GM18870 (cell line): ENCODE data around the gene SMIM44.
"Not testable (repeated sequence)": the region's sequence is repeated elsewhere in the genome, so short reads cannot be mapped to it uniquely, and the experiment has no call there.

Experiments
- ATAC-seq: cut with Tn5 transposase; IDR thresholded peaks from one replicate; pipeline ENCODE4 v1.9.1; 2021; ENCODE audit warnings: moderate library complexity; ENCODE audit not compliant: unreplicated experiment

Gene SMIM44

DNA sequence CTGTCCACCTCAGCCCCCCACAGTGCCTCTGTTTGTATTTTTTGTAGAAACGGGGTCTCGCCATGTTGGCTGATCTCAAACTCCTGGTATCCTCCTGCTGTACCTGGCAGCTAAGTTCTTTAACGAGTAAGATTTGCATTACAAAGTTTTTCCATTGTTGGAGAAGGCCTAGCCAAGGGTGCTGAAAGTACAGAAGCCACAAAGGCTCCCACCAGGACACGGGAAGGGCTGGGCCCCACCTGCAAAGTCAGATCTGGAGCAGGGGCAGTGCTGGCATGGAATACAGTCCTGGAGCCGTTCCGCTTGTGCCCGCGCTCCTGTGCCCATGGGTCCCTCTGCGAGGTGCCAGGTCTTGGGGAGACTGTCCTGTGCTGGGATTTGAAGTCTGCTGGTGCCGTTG is 35.0 kb upstream of the SMIM44 start:
- no peak for ATAC-seq

DNA sequence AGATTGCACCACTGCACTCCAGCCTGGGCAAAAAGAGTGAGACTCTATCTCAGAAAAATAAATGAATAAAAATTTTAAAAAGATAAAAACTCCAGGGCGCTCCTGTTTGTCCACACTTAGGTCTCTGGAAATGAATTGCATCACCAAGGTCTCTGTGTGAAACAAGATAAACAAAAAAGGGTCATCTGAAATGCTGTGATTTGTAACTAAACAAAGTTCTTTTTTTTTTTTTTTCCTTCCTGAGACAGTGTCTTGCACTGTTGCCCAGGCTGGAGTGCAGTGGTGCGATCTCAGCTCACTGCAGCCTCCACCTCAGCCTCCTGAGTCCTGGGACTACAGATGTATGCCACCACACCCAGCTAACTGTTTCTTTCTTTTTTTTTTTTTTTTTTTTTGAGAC is 34.4 kb upstream of the SMIM44 start:
- no peak for ATAC-seq

GRCh38 chr19:3516675-3517207 is 33.5 kb upstream of the SMIM44 start:
- ATAC-seq, result no peak

GRCh38 chr19:3515891-3516422 is 32.7 kb upstream of the SMIM44 start:
- ATAC-seq, result no peak

DNA sequence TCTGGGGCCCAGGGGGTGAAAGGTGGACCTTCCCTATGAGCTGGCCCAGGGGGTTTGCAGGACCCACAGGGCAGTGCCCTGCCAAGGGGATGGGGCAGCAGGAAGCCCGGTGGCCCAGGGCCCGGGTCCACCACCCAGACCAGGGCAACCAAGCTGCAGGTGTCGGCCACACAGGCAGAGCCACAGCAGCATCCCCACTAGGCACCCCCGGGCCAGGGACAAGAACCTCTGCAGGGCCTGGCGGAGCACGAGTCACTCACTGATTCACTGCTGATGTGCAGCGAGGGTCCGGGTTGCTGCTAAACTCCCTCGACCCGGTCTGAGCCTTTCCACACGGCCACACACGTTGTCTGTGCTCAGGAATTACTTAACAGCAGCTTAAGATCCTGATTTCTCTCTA is 31.7 kb upstream of the SMIM44 start:
- ATAC-seq, result no peak

DNA sequence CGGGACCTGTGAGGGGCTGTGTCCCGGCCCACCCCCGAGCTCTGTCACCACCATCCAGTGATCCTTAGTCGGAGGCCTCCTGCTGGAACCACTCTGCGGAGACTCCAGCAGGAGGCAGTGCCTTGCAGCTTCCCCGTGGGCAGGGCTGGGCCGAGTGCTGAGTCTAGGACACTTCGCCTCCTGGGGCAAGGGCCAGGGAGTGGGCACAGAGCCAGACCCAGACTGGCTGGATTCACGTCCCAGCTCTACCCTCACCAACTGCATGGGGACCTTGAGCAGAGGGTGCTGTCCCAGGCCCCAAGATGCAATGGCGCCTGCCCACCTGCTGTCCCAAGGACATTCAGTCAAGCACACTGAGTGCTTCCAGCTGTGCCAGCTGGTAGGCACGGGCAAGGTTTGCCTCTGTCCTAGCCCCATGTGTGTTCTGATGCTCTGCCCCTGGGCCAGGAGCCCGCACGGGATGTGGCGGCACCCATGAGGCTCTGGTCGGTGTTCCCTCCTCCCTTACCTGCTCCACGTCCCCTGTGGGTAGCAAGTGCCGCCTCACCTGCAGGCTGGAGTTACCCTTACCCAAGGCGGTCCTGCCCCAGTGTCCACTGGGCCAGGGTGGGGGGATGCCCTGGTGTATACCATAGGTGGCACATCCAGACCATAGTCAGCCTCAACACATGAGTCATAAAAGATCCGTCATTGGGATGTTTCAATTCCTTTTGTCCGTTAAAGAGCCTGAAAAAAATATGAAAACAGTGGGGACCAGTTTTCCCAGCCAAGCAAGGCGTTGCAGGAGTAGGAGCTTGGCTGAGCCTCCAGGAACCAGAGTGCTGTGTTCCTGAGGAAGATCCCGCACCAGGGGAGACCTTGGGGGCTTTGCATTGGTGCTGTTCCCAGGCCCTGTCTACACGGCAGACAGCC is 30.2 kb upstream of the SMIM44 start:
- no peak for ATAC-seq

GRCh38 chr19:3512562-3513228 is 29.5 kb upstream of the SMIM44 start:
- ATAC-seq, result no peak

GRCh38 chr19:3511506-3512251 is 28.4 kb upstream of the SMIM44 start:
- ATAC-seq, result no peak

GRCh38 chr19:3510727-3511126 is 27.5 kb upstream of the SMIM44 start:
- no peak for ATAC-seq

- ATAC-seq, result no peak
These were observed 26.3 kb upstream of the SMIM44 start for GRCh38 chr19:3509566-3509989.

DNA sequence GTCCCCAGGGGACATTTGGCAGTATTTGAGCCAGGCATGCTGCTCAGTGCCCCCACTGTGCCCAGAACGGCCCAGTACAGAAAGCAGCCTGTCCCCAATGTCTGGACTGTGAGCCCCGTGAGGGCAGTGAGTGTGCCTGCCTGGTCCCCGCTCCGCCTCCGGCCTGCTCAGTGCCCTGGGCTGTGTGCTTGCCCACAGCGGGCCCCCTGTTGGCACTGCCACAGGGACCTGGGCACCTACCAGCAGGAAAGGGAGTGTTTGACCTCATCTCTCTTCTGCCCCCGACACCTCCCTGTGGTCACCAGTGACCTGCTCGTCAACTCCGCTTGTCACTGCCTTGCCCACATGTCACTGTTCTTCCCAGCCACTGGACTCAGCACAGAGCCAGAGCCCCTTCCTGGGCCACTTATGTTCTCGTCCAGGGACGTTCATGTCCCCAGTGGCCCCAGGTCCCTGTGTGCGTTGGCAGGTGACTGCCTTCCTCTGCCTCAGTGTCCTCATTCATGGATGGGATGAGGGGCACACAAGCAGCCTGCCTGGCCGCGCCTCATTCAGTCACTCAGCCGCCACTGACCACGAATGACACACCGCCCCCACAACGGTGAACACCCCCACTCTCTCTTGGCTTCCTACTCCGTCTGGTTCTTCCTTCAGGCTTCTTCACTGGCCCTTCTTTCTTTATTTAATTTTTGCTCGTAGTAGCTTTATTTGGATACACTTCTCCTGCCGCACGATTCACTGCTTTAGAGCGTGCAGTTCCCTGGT is 25.7 kb upstream of the SMIM44 start:
- no peak for ATAC-seq

GRCh38 chr19:3508121-3508661 is 24.9 kb upstream of the SMIM44 start:
- ATAC-seq, result not testable (repeated sequence)

- ATAC-seq, result no peak
These were observed 24.3 kb upstream of the SMIM44 start for GRCh38 chr19:3507371-3508120.

- ATAC-seq, result no peak
These were observed 23.4 kb upstream of the SMIM44 start for GRCh38 chr19:3506384-3507340.

GRCh38 chr19:3505598-3506383 is 22.6 kb upstream of the SMIM44 start, which contains the start of gene FZR1:
Gene FZR1, plus strand, starts transcription at chr19:3506311. Its CDS starts 16,679 bp downstream, at chr19:3522990.
- peak; percentile 71 for ATAC-seq

DNA sequence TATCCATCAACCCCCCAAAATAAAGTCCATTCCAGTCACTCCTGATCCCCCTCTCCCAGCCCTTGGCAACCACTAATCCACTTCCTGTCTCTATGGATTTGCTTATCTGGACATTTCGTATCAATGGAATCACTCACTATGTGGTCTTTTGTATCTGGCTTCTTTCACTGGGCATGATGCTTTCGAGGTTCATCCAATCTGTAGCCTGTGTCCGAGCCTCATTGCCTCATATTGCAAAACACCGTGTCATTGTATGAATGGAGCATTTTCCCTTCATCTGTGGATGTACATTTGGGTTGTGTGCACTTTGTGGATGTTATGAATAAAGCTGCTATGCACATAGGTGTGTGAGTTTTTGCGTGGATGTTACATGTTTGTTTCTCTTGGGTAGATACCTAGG is 21.5 kb upstream of the SMIM44 start:
- ATAC-seq, result no peak

DNA sequence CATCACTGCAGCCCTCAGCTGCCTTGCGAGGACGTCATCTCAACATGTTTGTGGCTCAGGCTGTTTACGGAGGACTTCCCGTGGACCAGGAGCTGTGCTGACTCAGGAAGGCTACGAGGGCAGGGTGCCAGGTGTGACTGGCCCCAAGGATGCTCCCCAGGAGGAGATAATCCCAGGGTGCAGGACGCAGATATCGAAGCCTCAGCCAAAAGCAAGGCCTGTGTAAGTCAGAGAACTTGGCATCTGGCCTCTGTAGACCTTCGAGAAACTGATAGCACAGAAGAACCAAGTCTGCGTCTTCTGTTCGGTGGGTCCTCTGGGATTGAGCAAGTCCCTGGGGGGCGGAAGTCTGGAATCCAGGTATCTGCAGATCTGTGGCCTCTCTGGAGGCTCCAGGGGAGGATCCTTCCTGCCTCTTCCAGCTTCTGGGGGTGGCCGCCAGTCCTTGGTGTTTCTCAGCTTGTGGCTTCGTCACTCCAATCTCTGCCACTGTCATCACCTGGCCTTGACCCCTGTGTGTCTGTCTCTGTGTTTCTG is 19.9 kb upstream of the SMIM44 start:
- no peak for ATAC-seq
